ENCODE results near the gene FAM78B. TPM values are rescaled to one million over a fixed set of nuclear protein-coding genes. Genes with fewer than 3 reads are reported as not detected.
A peak's percentile ranks its signal among the peaks of the same experiment; 100 is the strongest.

The FAM78B gene
- total and polyA plus RNA-seq, 10 of the 15 experiments (the other 5 are each of a cell fraction or from before 2014, with no cell fraction given) = 0.10 to 4.9 (median 1.6) TPM

DNA sequence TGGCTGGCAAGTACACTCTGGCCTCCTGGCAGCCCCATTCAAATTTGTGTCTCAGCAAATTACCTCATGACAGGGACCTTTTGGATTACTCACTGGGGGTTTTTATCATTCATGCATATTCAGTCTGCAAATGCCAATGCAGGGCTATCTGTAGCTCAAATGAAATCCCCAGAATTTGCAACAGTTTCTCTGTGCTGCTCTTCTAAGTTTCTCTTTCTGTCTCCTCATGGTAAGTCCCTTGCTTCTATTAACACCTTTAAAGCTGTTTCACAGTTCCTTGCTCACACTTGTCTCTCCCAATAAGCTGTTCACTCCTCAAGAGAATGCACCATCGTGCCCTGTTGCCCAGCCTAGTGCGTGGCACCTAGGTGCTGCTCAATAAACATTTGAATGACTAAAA is 3.3 kb upstream of the FAM78B start (continued):
- TF ChIP-seq STAT3 (IDR thresholded peaks at IDR 0.05; ENCODE audit: low read depth, low read length) (0 out of 2 replicates have a peak, but pooled peaks have one; percentile 66), DPF2 (IDR thresholded peaks at IDR 0.05) (no peak), ETV6 (conservative IDR thresholded peaks at IDR 0.05 in 1 of 2, IDR thresholded peaks at IDR 0.05 in 1 of 2; ENCODE audit: borderline replicate concordance in 1 of 2, low read depth in 1 of 2) (no peak), ZNF384 (IDR thresholded peaks at IDR 0.05; ENCODE audit: borderline replicate concordance, low read depth, low read length) (no peak), MYB (IDR thresholded peaks at IDR 0.05; ENCODE audit: borderline replicate concordance, low read depth, low read length) (no peak), POU2F2 (IDR thresholded peaks at IDR 0.05; ENCODE audit: borderline replicate concordance, low read depth, low read length) (peak; percentile 97; the same call in 2 of the 3 replicates), RCOR1 (conservative IDR thresholded peaks at IDR 0.05; ENCODE audit: low read depth, low read length) (no peak), SMC3 (IDR thresholded peaks at IDR 0.05; ENCODE audit: borderline replicate concordance, low read length) (no peak), RFX5 (IDR thresholded peaks at IDR 0.05; ENCODE audit: low read depth, low read length) (no peak), EED (IDR thresholded peaks at IDR 0.05; ENCODE audit: low read depth) (peak; percentile 42; the same call in 1 of the 2 replicates), JUND (IDR thresholded peaks at IDR 0.05; ENCODE audit: low read depth, low read length) (no peak), ZSCAN29 (IDR thresholded peaks at IDR 0.05) (no peak), SREBF1 (IDR thresholded peaks at IDR 0.05; ENCODE audit: low read length) (no peak)
- TF ChIP-seq, protein P1, sequence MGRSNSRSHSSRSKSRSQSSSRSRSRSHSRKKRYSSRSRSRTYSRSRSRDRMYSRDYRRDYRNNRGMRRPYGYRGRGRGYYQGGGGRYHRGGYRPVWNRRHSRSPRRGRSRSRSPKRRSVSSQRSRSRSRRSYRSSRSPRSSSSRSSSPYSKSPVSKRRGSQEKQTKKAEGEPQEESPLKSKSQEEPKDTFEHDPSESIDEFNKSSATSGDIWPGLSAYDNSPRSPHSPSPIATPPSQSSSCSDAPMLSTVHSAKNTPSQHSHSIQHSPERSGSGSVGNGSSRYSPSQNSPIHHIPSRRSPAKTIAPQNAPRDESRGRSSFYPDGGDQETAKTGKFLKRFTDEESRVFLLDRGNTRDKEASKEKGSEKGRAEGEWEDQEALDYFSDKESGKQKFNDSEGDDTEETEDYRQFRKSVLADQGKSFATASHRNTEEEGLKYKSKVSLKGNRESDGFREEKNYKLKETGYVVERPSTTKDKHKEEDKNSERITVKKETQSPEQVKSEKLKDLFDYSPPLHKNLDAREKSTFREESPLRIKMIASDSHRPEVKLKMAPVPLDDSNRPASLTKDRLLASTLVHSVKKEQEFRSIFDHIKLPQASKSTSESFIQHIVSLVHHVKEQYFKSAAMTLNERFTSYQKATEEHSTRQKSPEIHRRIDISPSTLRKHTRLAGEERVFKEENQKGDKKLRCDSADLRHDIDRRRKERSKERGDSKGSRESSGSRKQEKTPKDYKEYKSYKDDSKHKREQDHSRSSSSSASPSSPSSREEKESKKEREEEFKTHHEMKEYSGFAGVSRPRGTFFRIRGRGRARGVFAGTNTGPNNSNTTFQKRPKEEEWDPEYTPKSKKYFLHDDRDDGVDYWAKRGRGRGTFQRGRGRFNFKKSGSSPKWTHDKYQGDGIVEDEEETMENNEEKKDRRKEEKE (IDR thresholded peaks at IDR 0.05) = no peak
- TF ChIP-seq, protein P2, sequence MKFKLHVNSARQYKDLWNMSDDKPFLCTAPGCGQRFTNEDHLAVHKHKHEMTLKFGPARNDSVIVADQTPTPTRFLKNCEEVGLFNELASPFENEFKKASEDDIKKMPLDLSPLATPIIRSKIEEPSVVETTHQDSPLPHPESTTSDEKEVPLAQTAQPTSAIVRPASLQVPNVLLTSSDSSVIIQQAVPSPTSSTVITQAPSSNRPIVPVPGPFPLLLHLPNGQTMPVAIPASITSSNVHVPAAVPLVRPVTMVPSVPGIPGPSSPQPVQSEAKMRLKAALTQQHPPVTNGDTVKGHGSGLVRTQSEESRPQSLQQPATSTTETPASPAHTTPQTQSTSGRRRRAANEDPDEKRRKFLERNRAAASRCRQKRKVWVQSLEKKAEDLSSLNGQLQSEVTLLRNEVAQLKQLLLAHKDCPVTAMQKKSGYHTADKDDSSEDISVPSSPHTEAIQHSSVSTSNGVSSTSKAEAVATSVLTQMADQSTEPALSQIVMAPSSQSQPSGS (IDR thresholded peaks at IDR 0.05; ENCODE audit: low read length) = peak; percentile 56; the same call in 1 of the 2 replicates
- TF ChIP-seq, protein P3, sequence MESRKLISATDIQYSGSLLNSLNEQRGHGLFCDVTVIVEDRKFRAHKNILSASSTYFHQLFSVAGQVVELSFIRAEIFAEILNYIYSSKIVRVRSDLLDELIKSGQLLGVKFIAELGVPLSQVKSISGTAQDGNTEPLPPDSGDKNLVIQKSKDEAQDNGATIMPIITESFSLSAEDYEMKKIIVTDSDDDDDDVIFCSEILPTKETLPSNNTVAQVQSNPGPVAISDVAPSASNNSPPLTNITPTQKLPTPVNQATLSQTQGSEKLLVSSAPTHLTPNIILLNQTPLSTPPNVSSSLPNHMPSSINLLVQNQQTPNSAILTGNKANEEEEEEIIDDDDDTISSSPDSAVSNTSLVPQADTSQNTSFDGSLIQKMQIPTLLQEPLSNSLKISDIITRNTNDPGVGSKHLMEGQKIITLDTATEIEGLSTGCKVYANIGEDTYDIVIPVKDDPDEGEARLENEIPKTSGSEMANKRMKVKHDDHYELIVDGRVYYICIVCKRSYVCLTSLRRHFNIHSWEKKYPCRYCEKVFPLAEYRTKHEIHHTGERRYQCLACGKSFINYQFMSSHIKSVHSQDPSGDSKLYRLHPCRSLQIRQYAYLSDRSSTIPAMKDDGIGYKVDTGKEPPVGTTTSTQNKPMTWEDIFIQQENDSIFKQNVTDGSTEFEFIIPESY (IDR thresholded peaks at IDR 0.05) = no peak
- TF ChIP-seq, protein P4, sequence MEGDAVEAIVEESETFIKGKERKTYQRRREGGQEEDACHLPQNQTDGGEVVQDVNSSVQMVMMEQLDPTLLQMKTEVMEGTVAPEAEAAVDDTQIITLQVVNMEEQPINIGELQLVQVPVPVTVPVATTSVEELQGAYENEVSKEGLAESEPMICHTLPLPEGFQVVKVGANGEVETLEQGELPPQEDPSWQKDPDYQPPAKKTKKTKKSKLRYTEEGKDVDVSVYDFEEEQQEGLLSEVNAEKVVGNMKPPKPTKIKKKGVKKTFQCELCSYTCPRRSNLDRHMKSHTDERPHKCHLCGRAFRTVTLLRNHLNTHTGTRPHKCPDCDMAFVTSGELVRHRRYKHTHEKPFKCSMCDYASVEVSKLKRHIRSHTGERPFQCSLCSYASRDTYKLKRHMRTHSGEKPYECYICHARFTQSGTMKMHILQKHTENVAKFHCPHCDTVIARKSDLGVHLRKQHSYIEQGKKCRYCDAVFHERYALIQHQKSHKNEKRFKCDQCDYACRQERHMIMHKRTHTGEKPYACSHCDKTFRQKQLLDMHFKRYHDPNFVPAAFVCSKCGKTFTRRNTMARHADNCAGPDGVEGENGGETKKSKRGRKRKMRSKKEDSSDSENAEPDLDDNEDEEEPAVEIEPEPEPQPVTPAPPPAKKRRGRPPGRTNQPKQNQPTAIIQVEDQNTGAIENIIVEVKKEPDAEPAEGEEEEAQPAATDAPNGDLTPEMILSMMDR (IDR thresholded peaks at IDR 0.05 in 2 of 3, conservative IDR thresholded peaks at IDR 0.05 in 1 of 3; ENCODE audit: control insufficient read depth in 2 of 3, extremely low read depth in 1 of 3, insufficient read depth in 1 of 3, low read depth in 3 of 3, low read length in 3 of 3) = no peak
- TF ChIP-seq, protein P5, sequence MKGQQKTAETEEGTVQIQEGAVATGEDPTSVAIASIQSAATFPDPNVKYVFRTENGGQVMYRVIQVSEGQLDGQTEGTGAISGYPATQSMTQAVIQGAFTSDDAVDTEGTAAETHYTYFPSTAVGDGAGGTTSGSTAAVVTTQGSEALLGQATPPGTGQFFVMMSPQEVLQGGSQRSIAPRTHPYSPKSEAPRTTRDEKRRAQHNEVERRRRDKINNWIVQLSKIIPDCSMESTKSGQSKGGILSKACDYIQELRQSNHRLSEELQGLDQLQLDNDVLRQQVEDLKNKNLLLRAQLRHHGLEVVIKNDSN (IDR thresholded peaks at IDR 0.05; ENCODE audit: borderline replicate concordance, extremely low read length, insufficient read depth, low read depth, low read length) = no peak
- TF ChIP-seq, protein P6, sequence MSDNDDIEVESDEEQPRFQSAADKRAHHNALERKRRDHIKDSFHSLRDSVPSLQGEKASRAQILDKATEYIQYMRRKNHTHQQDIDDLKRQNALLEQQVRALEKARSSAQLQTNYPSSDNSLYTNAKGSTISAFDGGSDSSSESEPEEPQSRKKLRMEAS (IDR thresholded peaks at IDR 0.05; ENCODE audit: low read depth, low read length) = peak; percentile 27; the same call in 1 of the 2 replicates
- TF ChIP-seq, protein P7, sequence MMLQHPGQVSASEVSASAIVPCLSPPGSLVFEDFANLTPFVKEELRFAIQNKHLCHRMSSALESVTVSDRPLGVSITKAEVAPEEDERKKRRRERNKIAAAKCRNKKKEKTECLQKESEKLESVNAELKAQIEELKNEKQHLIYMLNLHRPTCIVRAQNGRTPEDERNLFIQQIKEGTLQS (IDR thresholded peaks at IDR 0.05; ENCODE audit: borderline replicate concordance, extremely low read depth, low read depth, low read length) = no peak

Data from GM12878 (cell line).